ENCODE data around the gene ZNF408.

Gene ZNF408

GRCh38 chr11:46737699-46738098 lies 36.9 kb downstream of the ZNF408 start:
- no peaks in the 10 kb centered on the region for H3K9me2 ChIP-seq (replicated peaks; ENCODE audit: insufficient read depth, low read length)
- H2AFZ ChIP-seq (ENCODE audit: low read depth, low read length, severe bottlenecking) = no peak overlapping the region
- TF ChIP-seq CTCF (IDR thresholded peaks at IDR 0.05; ENCODE audit: insufficient read depth, low read length, poor library complexity, severe bottlenecking) (no peak), EZH2phosphoT487 (conservative IDR thresholded peaks at IDR 0.05; ENCODE audit: low read length) (no peak)
- no peak overlapping the region for H3K9ac ChIP-seq (ENCODE audit: low read length)
- no peaks in the 10 kb centered on the region for H3K27me3 ChIP-seq (ENCODE audit: low read length)
- no peaks in the 10 kb centered on the region for H3K79me2 ChIP-seq (ENCODE audit: insufficient read depth, low read length)
- no peaks in the 10 kb centered on the region for H4K20me1 ChIP-seq (ENCODE audit: low read depth, low read length)
- H3K27ac ChIP-seq (ENCODE audit: low read depth, low read length) = no peak overlapping the region
- no peaks in the 10 kb centered on the region for H3F3A ChIP-seq (ENCODE audit: insufficient read depth)
- H3K9me3 ChIP-seq (ENCODE audit: insufficient read depth, low read length) = no peaks in the 10 kb centered on the region
- H3K4me2 ChIP-seq (ENCODE audit: low read depth, low read length, poor library complexity, severe bottlenecking) = no peak overlapping the region
- H3K36me3 ChIP-seq (ENCODE audit: low read length) = no peaks in the 10 kb centered on the region; the same call in 1 of the 2 replicates
- H3K4me3 ChIP-seq (ENCODE audit: insufficient read depth, low read length, poor library complexity, severe bottlenecking) = no peak overlapping the region

- H3K79me2 ChIP-seq (ENCODE audit: insufficient read depth, low read length) = no peaks in the 10 kb centered on the region
- no peaks in the 10 kb centered on the region for H4K20me1 ChIP-seq (ENCODE audit: low read depth, low read length)
- no peak overlapping the region for H3K27ac ChIP-seq (ENCODE audit: low read depth, low read length)
- H3K9ac ChIP-seq (ENCODE audit: low read length) = no peak overlapping the region
- H3K4me2 ChIP-seq (ENCODE audit: low read depth, low read length, poor library complexity, severe bottlenecking) = no peak overlapping the region
- no peaks in the 10 kb centered on the region; the same call in 1 of the 2 replicates for H3K36me3 ChIP-seq (ENCODE audit: low read length)
- H3K27me3 ChIP-seq (ENCODE audit: low read length) = no peaks in the 10 kb centered on the region
- no peaks in the 10 kb centered on the region for H3K9me3 ChIP-seq (ENCODE audit: insufficient read depth, low read length)
- no peaks in the 10 kb centered on the region for H3K9me2 ChIP-seq (replicated peaks; ENCODE audit: insufficient read depth, low read length)
- no peak overlapping the region for H3K4me3 ChIP-seq (ENCODE audit: insufficient read depth, low read length, poor library complexity, severe bottlenecking)
- TF ChIP-seq CTCF (IDR thresholded peaks at IDR 0.05; ENCODE audit: insufficient read depth, low read length, poor library complexity, severe bottlenecking) (no peak), EZH2phosphoT487 (conservative IDR thresholded peaks at IDR 0.05; ENCODE audit: low read length) (no peak)
- no peaks in the 10 kb centered on the region for H3F3A ChIP-seq (ENCODE audit: insufficient read depth)
- H2AFZ ChIP-seq (ENCODE audit: low read depth, low read length, severe bottlenecking) = no peak overlapping the region
Observed at GRCh38 chr11:46738887-46739286, 38.1 kb downstream of the ZNF408 start.

GRCh38 chr11:46741600-46742484 lies 41.0 kb downstream of the ZNF408 start:
- no peaks in the 10 kb centered on the region for H4K20me1 ChIP-seq (ENCODE audit: low read depth, low read length)
- H3K4me3 ChIP-seq (ENCODE audit: insufficient read depth, low read length, poor library complexity, severe bottlenecking) = no peak overlapping the region
- H3K9me3 ChIP-seq (ENCODE audit: insufficient read depth, low read length) = no peaks in the 10 kb centered on the region
- no peak overlapping the region for H3K4me2 ChIP-seq (ENCODE audit: low read depth, low read length, poor library complexity, severe bottlenecking)
- H3K27ac ChIP-seq (ENCODE audit: low read depth, low read length) = no peak overlapping the region
- no peaks in the 10 kb centered on the region for H3K79me2 ChIP-seq (ENCODE audit: insufficient read depth, low read length)
- no peak for TF ChIP-seq CTCF (IDR thresholded peaks at IDR 0.05; ENCODE audit: insufficient read depth, low read length, poor library complexity, severe bottlenecking)
- TF ChIP-seq EZH2phosphoT487 (conservative IDR thresholded peaks at IDR 0.05; ENCODE audit: low read length) = no peak
- no peaks in the 10 kb centered on the region for H3K9me2 ChIP-seq (replicated peaks; ENCODE audit: insufficient read depth, low read length)
- H3K27me3 ChIP-seq (ENCODE audit: low read length) = no peaks in the 10 kb centered on the region
- H2AFZ ChIP-seq (ENCODE audit: low read depth, low read length, severe bottlenecking) = no peak overlapping the region
- no peak overlapping the region for H3K9ac ChIP-seq (ENCODE audit: low read length)
- peaks cover 7% of the 10 kb centered on the region; the same call in 1 of the 2 replicates for H3K36me3 ChIP-seq (ENCODE audit: low read length)
- H3F3A ChIP-seq (ENCODE audit: insufficient read depth) = no peaks in the 10 kb centered on the region

Measured in SU-DHL-6 (cell line).